HG02885 (cell line): ENCODE measurements around the gene BACH1.
"Not testable (repeated sequence)": the region's sequence is repeated elsewhere in the genome, so short reads cannot be mapped to it uniquely, and the experiment has no call there.

Source experiments
- ATAC-seq: cut with Tn5 transposase; IDR thresholded peaks from one replicate; pipeline ENCODE4 v1.9.1; 2021; ENCODE audit warnings: mild to moderate bottlenecking; ENCODE audit not compliant: unreplicated experiment, poor library complexity

BACH1 gene

GRCh38 chr21:29298348-29299045, at the start of gene BACH1:
Gene BACH1, plus strand, starts transcription at chr21:29298922. Its CDS starts 22,359 bp downstream, at chr21:29321281.
- ATAC-seq: peak; percentile 54

GRCh38 chr21:29249289-29249688, 49.4 kb upstream of the BACH1 start:
- ATAC-seq: not testable (repeated sequence)

GRCh38 chr21:29250636-29251035, 48.1 kb upstream of the BACH1 start:
- no peak for ATAC-seq

GRCh38 chr21:29253861-29254260, 44.9 kb upstream of the BACH1 start:
- not testable (repeated sequence) for ATAC-seq

- no peak for ATAC-seq
Measured at GRCh38 chr21:29254550-29254949, 44.2 kb upstream of the BACH1 start.

GRCh38 chr21:29256126-29256910, 42.4 kb upstream of the BACH1 start:
- ATAC-seq: no peak

- ATAC-seq: no peak
Measured at GRCh38 chr21:29257701-29258100, 41.0 kb upstream of the BACH1 start.

GRCh38 chr21:29258626-29259338, 39.9 kb upstream of the BACH1 start:
- ATAC-seq: no peak

- ATAC-seq: no peak
Measured at GRCh38 chr21:29260461-29260860, 38.3 kb upstream of the BACH1 start.

- no peak for ATAC-seq
Measured at GRCh38 chr21:29261555-29262540, 36.9 kb upstream of the BACH1 start.

- no peak for ATAC-seq
Measured at GRCh38 chr21:29264721-29265120, 34.0 kb upstream of the BACH1 start.

GRCh38 chr21:29265690-29266479, 32.8 kb upstream of the BACH1 start:
- peak; percentile 72 for ATAC-seq

- ATAC-seq: no peak
Measured at GRCh38 chr21:29267666-29268065, 31.1 kb upstream of the BACH1 start.

GRCh38 chr21:29271927-29272333, 26.8 kb upstream of the BACH1 start:
- no peak for ATAC-seq

GRCh38 chr21:29277442-29277841, 21.3 kb upstream of the BACH1 start:
- no peak for ATAC-seq

- ATAC-seq: no peak
Measured at GRCh38 chr21:29279558-29279957, 19.2 kb upstream of the BACH1 start.

GRCh38 chr21:29281801-29282200, 16.9 kb upstream of the BACH1 start:
- not testable (repeated sequence) for ATAC-seq

GRCh38 chr21:29287383-29287782, 11.3 kb upstream of the BACH1 start:
- no peak for ATAC-seq

- no peak for ATAC-seq
Measured at GRCh38 chr21:29288239-29288638, 10.5 kb upstream of the BACH1 start.
